HG03045 (cell line): Measurements from ENCODE around the gene ZNF583.

ENCODE experiments used
- ATAC-seq: cut with Tn5 transposase; IDR thresholded peaks from one replicate; pipeline ENCODE4 v1.9.1; 2021; ENCODE audit warnings: mild to moderate bottlenecking, moderate library complexity; ENCODE audit not compliant: unreplicated experiment

Gene ZNF583

GRCh38 chr19:56403764-56404704 is at the start of gene ZNF583:
Gene ZNF583 (plus strand): TSS chr19:56404332. CDS start chr19:56407115, 2,783 bp downstream.
- peak; percentile 84 for ATAC-seq

- ATAC-seq = no peak
Observed at GRCh38 chr19:56355517-56355916, 48.6 kb upstream of the ZNF583 start.

GRCh38 chr19:56356944-56357343 is 47.2 kb upstream of the ZNF583 start:
- ATAC-seq = no peak

GRCh38 chr19:56360841-56361240 is 43.3 kb upstream of the ZNF583 start:
- no peak for ATAC-seq

GRCh38 chr19:56367829-56368711 is 36.1 kb upstream of the ZNF583 start:
- no peak for ATAC-seq

- no peak for ATAC-seq
Observed at GRCh38 chr19:56369886-56370676, 34.1 kb upstream of the ZNF583 start.

- no peak for ATAC-seq
Observed at GRCh38 chr19:56372281-56372680, 31.9 kb upstream of the ZNF583 start.

- ATAC-seq = no peak
Observed at GRCh38 chr19:56377105-56377924, 26.8 kb upstream of the ZNF583 start.

GRCh38 chr19:56383826-56384605 is 20.1 kb upstream of the ZNF583 start:
- no peak for ATAC-seq

GRCh38 chr19:56393119-56394012 is 10.8 kb upstream of the ZNF583 start, which contains the start of gene ZNF582:
Gene ZNF582 (minus strand): TSS chr19:56393534. CDS start chr19:56391752, 1,782 bp downstream.
- peak; percentile 81 for ATAC-seq

GRCh38 chr19:56398809-56399208 is 5.3 kb upstream of the ZNF583 start:
- no peak for ATAC-seq

- no peak for ATAC-seq
Observed at GRCh38 chr19:56400485-56400884, 3.6 kb upstream of the ZNF583 start.

- no peak for ATAC-seq
Observed at GRCh38 chr19:56403261-56403660, 871 bp upstream of the ZNF583 start.

GRCh38 chr19:56404705-56405056 is 549 bp downstream of the ZNF583 start:
- peak; percentile 6 for ATAC-seq

GRCh38 chr19:56405062-56405461 is 930 bp downstream of the ZNF583 start:
- ATAC-seq = no peak

GRCh38 chr19:56423276-56423984 is 19.3 kb downstream of the ZNF583 start:
- ATAC-seq = no peak

- ATAC-seq = no peak
Observed at GRCh38 chr19:56423985-56424353, 19.8 kb downstream of the ZNF583 start.
